GM12872 (cell line): ENCODE measurements around the gene AJM1.

ENCODE experiments used
- CTCF ChIP-seq: IDR thresholded peaks from 3 replicates; pipeline ENCODE4 v1.5.1; 2011; ENCODE audit warnings: low read depth, mild to moderate bottlenecking, low read length, moderate library complexity; ENCODE audit not compliant: insufficient read depth

Gene AJM1

DNA sequence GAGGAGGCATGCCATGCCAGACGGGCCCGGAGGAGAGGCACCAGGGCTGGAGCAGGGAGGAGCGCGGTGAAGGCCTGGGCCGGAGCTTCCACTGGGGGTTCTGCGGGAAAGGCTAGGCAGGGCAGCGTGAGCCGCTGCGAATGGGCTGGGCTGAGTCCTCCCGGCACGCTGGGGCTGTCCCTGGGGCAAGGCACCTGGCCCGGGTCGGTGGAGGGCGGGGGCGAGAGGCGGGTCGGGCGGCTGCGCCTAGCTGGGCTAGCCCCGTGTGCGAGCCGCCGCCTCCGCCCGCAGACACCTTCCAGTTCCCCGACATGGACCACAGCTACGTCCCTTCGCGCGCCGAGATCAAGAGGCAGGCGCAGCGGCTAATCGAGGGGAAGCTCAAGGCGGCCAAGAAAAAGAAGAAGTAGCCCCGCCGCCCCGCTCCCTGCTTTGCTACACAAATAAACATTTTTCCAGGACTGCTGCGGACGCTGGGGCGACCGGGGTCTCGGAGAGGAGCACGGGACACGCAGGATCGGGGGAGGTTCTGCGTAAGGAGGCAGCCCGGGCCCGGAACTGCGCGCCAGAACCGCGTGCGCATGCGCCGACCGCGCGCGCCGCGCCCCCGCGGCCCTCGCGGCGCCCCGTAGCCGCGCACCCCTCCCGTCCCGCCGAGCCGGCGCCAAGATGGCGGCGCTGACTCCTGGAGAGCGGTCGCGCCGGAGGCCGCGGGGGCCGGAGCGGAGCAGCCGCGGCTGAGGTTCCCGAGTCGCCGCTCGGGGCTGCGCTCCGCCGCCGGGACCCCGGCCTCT, 34.8 kb upstream of the AJM1 start, which contains the start of gene RABL6:
TSS of gene RABL6 (plus strand) at position 668 of the 794 bp plus-strand sequence. CDS start 249 bp downstream, outside the sequence.
- TF ChIP-seq CTCF = no peak

DNA sequence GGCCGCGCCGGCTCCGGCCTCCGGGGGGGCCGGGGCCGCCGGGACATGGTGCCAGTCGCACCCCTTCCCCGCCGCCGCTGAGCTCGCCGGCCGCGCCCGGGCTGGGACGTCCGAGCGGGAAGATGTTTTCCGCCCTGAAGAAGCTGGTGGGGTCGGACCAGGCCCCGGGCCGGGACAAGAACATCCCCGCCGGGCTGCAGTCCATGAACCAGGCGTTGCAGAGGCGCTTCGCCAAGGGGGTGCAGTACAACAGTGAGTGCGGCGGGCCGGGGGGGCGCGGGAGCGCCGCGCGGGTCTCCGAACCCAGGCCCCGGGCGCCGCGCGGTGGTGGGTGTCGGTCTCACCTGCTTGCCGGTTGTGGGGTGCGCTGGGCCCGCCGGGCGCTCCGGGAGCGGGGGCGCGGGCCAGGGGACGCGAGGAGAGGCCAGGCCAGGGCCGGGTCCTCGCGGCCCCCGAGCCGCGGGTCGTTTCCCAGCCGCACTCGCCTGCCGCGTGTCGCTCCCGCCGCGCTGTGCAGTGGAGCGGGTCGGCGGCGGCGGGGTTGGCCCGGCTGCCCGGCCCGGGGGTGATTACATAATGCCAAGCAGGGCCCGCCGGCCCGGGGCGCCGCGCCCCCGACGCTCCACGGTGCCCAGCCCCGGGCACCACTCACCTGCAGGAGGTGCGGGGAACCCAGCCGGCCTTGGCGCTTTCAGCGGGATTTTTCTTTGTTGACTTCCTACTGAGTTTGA, 34.0 kb upstream of the AJM1 start:
- no peak for TF ChIP-seq CTCF

- no peak for TF ChIP-seq CTCF
Measured at GRCh38 chr9:136808806-136809158, 33.5 kb upstream of the AJM1 start.

GRCh38 chr9:136814725-136815421, 27.4 kb upstream of the AJM1 start:
- TF ChIP-seq CTCF = no peak

DNA sequence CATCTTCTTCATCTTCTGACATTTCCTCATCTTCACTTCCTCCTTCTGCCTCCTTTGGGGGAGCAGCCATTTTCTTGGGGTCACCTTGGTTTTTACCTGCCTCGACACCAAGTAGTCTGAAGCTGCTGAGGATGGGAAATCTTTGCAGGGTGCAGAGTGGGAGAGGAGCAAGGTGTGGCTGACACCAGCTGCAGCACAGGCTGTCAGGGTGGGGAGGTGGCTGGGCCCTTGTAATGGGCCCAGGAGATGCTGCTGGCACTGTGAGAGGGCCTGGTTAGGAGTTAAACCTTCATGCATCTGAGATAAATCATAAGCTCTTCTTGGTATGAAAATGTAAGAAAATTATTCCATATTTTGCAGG, 26.9 kb upstream of the AJM1 start:
- no peak for TF ChIP-seq CTCF

- TF ChIP-seq CTCF = no peak
Measured at GRCh38 chr9:136820971-136821825, 21.1 kb upstream of the AJM1 start.
